GM18502 (cell line): ENCODE data around the gene SLFN12.
A peak's percentile ranks its signal among the peaks of the same experiment; 100 is the strongest.
"Not testable (repeated sequence)": the region's sequence is repeated elsewhere in the genome, so short reads cannot be mapped to it uniquely, and the experiment has no call there.

Experiments used
- ATAC-seq: cut with Tn5 transposase; IDR thresholded peaks from one replicate; pipeline ENCODE4 v1.9.1; 2021; ENCODE audit warnings: mild to moderate bottlenecking; ENCODE audit not compliant: unreplicated experiment, poor library complexity

Gene SLFN12

DNA sequence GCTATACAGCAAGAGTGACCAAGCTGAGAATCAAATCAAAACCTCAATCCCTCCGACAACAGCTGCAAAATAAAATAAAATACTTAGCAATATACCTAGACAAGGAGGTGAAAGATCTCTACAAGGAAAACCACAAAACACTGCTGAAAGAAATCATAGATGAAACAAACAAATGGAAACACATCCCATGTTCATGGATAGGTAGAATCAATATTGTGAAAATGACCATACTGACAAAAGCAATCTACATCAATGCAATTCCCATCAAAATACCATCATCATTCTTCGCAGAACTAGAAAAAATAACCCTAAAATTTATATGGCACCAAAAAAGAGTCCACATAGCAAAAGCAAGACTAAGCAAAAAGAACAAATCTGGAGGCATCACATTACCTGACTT is 17.6 kb downstream of the SLFN12 start:
- ATAC-seq, result not testable (repeated sequence)

GRCh38 chr17:35414247-35414646 is 18.1 kb downstream of the SLFN12 start:
- no peak for ATAC-seq

GRCh38 chr17:35407531-35407930 is 24.8 kb downstream of the SLFN12 start:
- ATAC-seq, result no peak

- no peak for ATAC-seq
Observed at GRCh38 chr17:35406568-35406967, 25.7 kb downstream of the SLFN12 start.

DNA sequence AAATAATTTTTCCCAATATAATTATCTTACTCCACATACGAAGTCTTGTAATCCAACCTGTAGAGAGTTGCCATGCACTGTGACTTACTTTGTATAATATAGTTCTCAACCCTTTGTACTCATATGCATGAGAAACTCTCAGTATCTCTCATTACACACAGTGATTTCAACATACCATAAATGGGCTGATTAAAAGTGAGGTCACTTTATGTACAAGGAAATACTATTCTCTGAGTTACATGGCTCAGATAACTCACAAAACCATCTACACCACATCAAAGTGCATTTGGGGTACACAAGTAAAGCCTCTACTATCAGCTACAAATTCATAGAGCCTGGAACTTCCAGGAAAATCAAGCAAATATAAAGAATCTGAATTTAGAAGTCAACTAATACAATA is 27.9 kb downstream of the SLFN12 start:
- no peak for ATAC-seq

- ATAC-seq, result not testable (repeated sequence)
Observed at GRCh38 chr17:35393783-35394182, 38.5 kb downstream of the SLFN12 start.

- ATAC-seq, result no peak
Observed at GRCh38 chr17:35390663-35391062, 41.6 kb downstream of the SLFN12 start.

DNA sequence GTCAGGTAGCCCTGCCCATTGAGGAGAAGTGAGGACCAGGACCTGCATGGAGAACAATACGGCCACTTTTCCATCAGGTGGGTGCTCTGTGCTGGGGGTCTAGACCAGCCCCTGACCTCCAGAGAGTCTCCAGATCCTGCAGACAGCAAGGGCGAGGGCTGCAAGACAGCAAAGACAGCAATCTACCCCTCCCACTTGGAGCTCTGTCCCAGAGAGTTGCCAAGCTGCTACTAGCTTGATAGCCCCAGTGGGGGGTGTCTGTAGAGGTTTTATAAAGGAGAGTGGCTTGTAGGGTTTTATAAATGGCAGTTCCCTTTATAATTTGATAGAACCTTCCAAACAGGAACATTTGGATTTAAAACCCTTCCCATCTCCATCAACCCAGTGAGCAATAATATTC is 42.1 kb downstream of the SLFN12 start:
- no peak for ATAC-seq

- ATAC-seq, result no peak
Observed at GRCh38 chr17:35387496-35387895, 44.8 kb downstream of the SLFN12 start.

GRCh38 chr17:35377706-35378105 is 54.6 kb downstream of the SLFN12 start:
- ATAC-seq, result no peak

DNA sequence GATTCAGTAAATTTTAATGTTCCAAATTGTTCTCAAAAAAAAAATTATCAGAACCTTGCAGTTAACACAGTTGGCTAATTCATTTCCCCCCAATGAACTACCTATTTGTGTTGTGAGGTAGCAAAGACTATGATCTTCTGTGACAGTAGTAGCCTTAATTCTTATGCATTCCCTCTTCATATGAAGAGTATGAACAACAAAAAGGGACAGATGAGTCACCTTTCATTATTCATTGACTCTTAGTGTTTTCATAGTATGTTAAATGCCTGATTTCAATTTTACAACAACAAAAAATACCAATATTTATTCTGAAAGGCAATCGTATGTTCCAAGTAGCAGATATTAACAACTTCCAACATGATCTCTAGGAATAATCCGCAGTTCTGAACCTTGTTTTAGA is 55.2 kb downstream of the SLFN12 start:
- ATAC-seq, result no peak

GRCh38 chr17:35376245-35376644 is 56.1 kb downstream of the SLFN12 start:
- no peak for ATAC-seq

DNA sequence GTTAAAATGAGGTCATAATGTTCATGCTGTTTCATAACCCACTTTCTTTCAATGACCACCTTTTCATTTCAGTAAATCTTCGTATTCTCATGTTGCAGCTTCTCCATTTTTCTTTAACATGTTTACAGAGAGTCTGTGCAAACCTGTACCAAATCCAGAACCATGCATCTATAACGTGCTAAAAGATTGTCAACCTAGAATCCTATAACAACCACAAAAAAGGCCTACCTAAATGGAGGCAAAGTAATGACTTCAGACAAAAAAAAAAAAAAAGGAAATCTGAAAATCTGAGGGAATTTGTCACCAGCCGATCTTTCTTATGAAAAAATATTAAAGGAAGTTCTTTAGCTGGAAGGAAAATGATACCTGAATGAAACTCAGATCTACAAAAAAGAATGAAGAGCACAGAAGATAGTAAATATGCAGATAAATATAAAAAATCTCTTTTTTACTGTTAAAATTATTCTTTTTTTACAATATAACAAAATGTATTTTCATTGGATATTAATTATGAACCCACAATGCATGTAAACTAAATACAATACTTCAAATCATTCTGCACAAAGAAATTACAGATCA is 57.4 kb downstream of the SLFN12 start:
- no peak for ATAC-seq

DNA sequence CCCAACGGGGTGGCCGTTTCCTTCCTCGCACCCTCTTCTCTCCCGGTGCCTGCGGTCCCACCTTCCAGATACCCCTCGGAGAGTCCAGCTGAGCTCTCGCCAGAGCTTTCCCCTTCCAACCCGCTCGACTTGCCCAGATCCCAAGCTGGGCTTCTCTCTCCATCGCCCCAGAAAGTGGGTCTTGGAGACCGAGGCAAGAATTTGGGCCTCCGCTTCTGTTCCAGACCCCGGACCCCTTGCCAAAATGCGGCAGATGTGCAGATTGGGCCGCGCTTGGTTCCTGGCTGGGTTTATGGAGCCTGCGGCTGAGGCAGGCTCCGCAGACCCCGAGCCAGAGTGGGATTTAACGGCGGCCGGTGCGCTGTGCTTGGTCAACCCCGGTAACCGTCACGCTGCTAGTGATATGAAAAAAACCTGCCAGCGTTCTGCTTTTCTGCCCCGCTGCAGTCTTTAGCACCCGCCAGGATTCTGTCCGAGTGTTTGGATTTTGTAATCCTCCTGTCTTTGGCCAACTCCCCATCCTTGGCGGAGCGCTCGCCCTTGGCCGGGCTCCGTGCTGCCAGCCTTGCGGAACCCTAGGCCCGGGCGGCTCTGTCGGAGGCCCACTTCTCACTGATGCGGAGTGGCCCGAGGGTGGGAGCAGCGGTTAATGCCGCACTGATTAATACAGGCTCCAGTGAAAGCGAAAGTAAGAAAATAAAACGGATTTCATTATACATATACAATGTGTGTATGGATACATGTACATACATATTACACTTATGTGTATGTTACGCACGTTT is 58.1 kb downstream of the SLFN12 start:
- ATAC-seq, result peak; percentile 52

DNA sequence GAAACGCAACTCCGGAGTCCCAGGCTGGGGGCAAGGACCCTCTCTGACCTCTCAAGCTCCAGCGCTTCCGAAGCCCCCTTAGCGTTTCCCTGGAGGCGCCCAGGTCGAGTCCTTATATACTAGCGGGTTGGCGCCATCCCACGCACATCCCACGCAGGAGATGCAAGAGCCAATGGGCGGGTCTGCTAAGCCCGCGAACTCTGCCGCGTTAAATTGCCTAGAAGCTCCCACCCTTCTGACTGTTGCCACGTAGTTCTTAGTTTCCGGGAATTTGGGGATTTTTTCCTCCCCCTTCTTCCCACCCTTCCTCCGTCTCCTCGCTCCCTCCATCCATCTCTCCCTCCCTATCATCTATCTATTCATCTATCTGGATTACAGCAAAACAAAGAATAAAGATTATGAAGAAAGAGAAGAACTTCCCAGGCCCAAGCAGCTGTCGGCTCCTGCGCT is 58.7 kb downstream of the SLFN12 start, which contains the start of gene SLFN11:
SLFN11 (minus strand) TSS at position 88 of the 450 bp plus-strand sequence. CDS start 9,814 bp downstream, outside the sequence.
- ATAC-seq, result peak; percentile 41

DNA sequence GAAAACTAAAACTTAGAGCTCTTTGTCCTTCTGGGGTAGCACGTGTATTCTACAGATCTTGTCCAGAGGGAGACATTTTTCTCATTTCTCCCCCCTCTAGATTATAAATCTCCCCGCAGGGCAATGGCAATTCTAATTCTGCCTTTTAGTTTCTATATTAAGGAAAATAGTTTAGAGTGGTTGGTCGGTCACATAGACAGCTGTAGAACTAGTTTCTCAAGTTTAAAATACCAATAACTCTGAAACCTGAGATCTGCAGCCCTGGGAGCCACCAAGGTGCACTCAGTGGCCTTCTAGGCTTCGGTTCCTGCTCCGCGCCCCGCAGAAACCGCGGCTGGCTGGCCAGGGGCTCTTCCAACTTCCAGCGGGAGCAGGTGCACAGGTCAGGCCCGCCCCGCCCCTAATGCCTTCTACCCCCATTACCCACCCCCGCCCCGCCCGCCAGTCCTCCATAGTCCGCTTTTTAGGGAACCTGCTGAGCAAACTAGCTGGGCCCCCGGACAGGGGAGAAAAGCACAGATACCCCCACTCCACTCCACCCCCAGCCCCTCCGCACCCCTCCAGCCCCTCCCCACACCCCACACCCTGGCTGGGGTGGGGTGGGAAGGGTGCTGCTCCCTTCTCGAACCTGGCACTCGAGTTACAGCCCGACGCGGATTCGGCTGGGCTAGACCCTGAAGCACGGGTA is 59.3 kb downstream of the SLFN12 start:
- peak; percentile 14 for ATAC-seq

DNA sequence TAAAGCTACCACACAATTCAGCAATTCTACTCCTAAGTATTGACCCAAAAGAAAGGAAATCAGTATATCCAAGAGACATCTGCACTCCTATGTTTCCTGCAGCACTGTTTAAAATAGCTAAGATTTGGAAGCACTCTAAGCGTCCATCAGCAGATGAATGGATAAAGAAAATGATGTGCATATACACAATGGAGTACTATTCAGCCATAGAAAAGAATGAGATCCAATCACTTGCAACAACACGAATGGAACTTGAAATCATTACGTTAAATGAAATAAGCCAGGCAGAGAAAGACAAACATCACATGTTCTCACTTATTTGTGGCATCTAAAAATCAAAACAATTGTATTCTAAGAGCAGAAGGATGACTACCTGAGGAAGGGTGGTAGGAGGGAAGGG is 60.4 kb downstream of the SLFN12 start:
- ATAC-seq, result no peak

- peak; percentile 97 for ATAC-seq
Observed at GRCh38 chr17:35368081-35368830, 64.0 kb downstream of the SLFN12 start.

DNA sequence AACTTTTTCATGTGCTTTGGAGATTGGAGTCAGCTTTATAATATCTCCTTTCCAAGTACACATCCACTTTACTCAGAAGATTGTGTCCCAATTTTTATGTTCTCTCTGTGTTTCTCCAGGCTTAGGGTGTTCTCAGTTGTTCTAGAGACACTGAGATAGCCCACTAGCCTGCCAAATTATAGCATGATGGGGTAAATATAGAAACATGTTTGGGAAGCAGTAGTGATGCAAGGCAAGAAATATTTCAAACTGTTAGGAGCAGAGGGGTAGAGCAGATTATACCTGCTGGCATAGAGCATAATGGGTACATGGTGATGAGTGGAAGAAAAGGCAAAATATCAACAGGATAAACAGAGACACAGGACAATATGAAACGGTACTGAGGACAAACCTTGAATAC is 71.3 kb downstream of the SLFN12 start:
- ATAC-seq, result no peak
